ENCODE data around the gene GYPC.

The GYPC gene

DNA sequence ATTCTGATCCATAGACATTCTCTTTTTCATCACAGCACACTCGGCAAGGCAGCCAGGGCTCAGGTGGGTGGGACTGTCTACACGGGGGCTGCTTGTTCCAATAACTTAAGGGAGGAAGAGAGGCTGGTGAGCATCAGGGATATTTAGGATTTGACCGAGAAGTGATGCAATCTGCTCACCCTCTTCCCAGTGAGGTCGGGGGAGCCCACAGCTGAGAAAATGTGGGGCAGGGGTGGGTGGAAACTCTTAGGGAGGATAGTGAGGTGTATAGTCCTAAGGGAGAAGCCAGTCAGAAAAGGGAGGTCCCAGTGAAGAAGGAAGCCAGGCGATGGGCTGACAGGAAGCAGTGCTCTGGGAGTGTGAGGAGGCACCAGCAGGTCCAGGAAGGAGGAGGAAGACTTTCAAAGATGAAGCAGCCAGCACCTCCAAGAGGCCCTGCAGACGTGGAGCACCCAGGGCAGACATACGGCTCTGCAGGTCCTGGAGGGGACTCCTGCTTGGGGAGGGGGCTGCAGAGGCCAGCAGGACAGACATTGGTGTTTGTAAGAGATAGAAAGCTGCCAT is 76.8 kb downstream of the GYPC start:
- Histone ChIP-seq H3K79me2 (no peaks in the 10 kb centered on the region), H2AFZ (no peak overlapping the region), H3K36me3 (ENCODE audit: control insufficient read depth, insufficient read depth, low read length) (no peaks in the 10 kb centered on the region), H3K9ac (no peak overlapping the region), H3K4me3 (ENCODE audit: low read depth, low read length) (no peak overlapping the region), H3K27me3 (ENCODE audit: control insufficient read depth, insufficient read depth, low read length) (no peaks in the 10 kb centered on the region), H3K27ac (no peak overlapping the region), H3K4me1 (no peaks in the 10 kb centered on the region), H3K9me3 (ENCODE audit: control insufficient read depth, low read length) (no peaks in the 10 kb centered on the region), H3K4me2 (ENCODE audit: low read length) (no peak overlapping the region)
- TF ChIP-seq, protein P1, sequence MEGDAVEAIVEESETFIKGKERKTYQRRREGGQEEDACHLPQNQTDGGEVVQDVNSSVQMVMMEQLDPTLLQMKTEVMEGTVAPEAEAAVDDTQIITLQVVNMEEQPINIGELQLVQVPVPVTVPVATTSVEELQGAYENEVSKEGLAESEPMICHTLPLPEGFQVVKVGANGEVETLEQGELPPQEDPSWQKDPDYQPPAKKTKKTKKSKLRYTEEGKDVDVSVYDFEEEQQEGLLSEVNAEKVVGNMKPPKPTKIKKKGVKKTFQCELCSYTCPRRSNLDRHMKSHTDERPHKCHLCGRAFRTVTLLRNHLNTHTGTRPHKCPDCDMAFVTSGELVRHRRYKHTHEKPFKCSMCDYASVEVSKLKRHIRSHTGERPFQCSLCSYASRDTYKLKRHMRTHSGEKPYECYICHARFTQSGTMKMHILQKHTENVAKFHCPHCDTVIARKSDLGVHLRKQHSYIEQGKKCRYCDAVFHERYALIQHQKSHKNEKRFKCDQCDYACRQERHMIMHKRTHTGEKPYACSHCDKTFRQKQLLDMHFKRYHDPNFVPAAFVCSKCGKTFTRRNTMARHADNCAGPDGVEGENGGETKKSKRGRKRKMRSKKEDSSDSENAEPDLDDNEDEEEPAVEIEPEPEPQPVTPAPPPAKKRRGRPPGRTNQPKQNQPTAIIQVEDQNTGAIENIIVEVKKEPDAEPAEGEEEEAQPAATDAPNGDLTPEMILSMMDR (IDR thresholded peaks at IDR 0.05), result no peak

GRCh38 chr2:126733795-126734194 is 77.8 kb downstream of the GYPC start:
- H3K4me2 ChIP-seq (ENCODE audit: low read length), result no peak overlapping the region
- no peaks in the 10 kb centered on the region for H3K27me3 ChIP-seq (ENCODE audit: control insufficient read depth, insufficient read depth, low read length)
- no peaks in the 10 kb centered on the region for H3K9me3 ChIP-seq (ENCODE audit: control insufficient read depth, low read length)
- H3K4me1 ChIP-seq, result no peaks in the 10 kb centered on the region
- H3K36me3 ChIP-seq (ENCODE audit: control insufficient read depth, insufficient read depth, low read length), result no peaks in the 10 kb centered on the region
- no peak overlapping the region for H2AFZ ChIP-seq
- no peaks in the 10 kb centered on the region for H3K79me2 ChIP-seq
- TF ChIP-seq, protein P1 (IDR thresholded peaks at IDR 0.05), result no peak
- no peak overlapping the region for H3K27ac ChIP-seq
- no peak overlapping the region for H3K4me3 ChIP-seq (ENCODE audit: low read depth, low read length)
- H3K9ac ChIP-seq, result no peak overlapping the region

DNA sequence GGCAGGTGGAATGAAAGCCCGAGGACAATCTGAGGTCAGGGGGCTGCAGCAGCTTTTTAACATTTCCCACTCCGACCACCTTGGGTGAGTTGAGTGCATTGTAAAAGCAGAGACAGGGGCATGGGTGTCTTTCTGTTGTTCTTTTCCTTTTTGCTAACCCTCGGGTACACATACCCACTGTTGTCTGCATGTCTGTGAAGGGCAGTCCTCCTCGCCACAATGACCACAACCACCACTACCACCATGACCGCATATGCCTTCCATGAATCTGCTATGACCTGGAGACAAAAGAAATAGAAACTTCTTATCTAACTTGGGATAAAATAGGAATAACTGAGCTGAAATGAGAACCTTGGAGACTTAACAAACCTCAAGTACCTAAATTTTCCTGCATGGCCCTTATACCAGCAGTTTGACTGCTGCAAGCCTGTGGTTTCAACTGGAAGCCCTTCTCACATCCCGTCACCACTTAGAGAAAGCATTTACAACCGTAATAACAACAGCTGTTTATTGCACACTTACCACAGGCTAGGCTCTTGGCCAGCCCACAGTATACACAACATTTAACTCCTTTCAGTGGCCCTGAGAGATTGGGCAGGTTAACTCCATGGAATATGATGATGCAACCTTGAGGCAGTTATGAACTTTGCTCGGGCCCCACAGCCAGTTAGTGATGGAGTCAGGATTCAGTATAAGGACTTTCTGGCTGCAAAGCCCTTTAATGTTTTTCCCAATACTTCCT is 80.3 kb downstream of the GYPC start:
- Histone ChIP-seq H3K27ac (no peak overlapping the region), H3K9ac (no peak overlapping the region), H3K79me2 (no peaks in the 10 kb centered on the region), H3K36me3 (ENCODE audit: control insufficient read depth, insufficient read depth, low read length) (no peaks in the 10 kb centered on the region), H3K27me3 (ENCODE audit: control insufficient read depth, insufficient read depth, low read length) (no peaks in the 10 kb centered on the region), H3K4me2 (ENCODE audit: low read length) (no peak overlapping the region), H3K9me3 (ENCODE audit: control insufficient read depth, low read length) (no peaks in the 10 kb centered on the region), H3K4me3 (ENCODE audit: low read depth, low read length) (no peak overlapping the region), H3K4me1 (no peaks in the 10 kb centered on the region), H2AFZ (no peak overlapping the region)
- TF ChIP-seq, protein P1 (IDR thresholded peaks at IDR 0.05), result no peak

DNA sequence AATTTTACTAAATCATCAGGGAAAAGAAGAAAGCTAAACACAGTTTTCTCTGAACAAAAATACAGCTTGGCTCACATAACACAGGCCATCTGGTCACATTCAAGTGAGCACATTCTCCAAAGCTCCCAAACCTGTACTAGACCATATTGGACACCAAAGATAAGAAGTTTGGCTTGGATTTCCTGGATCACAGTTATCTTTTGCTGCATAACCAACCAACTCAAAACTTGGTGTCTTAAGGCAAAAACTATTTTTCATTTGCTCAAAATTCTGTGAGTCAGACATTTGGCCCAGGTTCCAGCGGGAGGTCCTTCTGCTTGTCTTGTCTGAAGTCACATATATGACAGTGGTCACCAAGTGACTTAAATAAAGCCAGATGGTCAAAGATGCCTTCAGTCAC is 83.2 kb downstream of the GYPC start:
- Histone ChIP-seq H3K27me3 (ENCODE audit: control insufficient read depth, insufficient read depth, low read length) (no peaks in the 10 kb centered on the region), H3K79me2 (no peaks in the 10 kb centered on the region), H3K4me2 (ENCODE audit: low read length) (no peak overlapping the region)

More for the DNA sequence above, 83.2 kb downstream of the GYPC start:
- H3K36me3 ChIP-seq (ENCODE audit: control insufficient read depth, insufficient read depth, low read length), result no peaks in the 10 kb centered on the region
- H3K4me3 ChIP-seq (ENCODE audit: low read depth, low read length), result no peak overlapping the region
- H2AFZ ChIP-seq, result no peak overlapping the region
- H3K9me3 ChIP-seq (ENCODE audit: control insufficient read depth, low read length), result no peaks in the 10 kb centered on the region
- no peaks in the 10 kb centered on the region for H3K4me1 ChIP-seq
- TF ChIP-seq, protein P1 (IDR thresholded peaks at IDR 0.05), result no peak
- H3K9ac ChIP-seq, result no peak overlapping the region
- H3K27ac ChIP-seq, result no peak overlapping the region

Data from parathyroid adenoma (tissue), 2 donors.